Keratinocyte (primary cell): ENCODE results near the gene PTGES2.

ENCODE experiments used
- CTCF ChIP-seq, 3 experiments: IDR thresholded peaks in 1 of 3; conservative IDR thresholded peaks in 1 of 3; optimal IDR thresholded peaks in 1 of 3; 2 replicates in 2 of 3; 3 replicates in 1 of 3; pipeline versions ENCODE3 to v1.5.1; 2011; ENCODE audit warnings: low read length in 3 of 3, mild to moderate bottlenecking in 3 of 3, moderate library complexity in 2 of 3, control low read depth in 1 of 3, inconsistent platforms in 1 of 3; ENCODE audit not compliant: insufficient read depth in 2 of 3; ENCODE audit errors: extremely low read depth in 1 of 3
- EZH2 ChIP-seq: IDR thresholded peaks from one replicate; pipeline ENCODE4 v1.6.1; 2012; ENCODE audit warnings: inconsistent platforms, mild to moderate bottlenecking, low read length, moderate library complexity

GRCh38 chr9:128152133-128153059 is 24.9 kb upstream of the PTGES2 start:
- no peak for TF ChIP-seq CTCF (optimal IDR thresholded peaks at IDR 0.05 in 1 of 3, IDR thresholded peaks at IDR 0.05 in 1 of 3, conservative IDR thresholded peaks at IDR 0.05 in 1 of 3; ENCODE audit: extremely low read depth in 1 of 3, insufficient read depth in 2 of 3, low read length in 3 of 3)
- TF ChIP-seq EZH2 = no peak
